ENCODE measurements around the gene FOXF2.

Gene FOXF2

GRCh38 chr6:1378065-1379016, 11.0 kb upstream of the FOXF2 start:
- no peak for DNase-seq (ENCODE audit: low read depth in 2 of 2)

- no peak for DNase-seq (ENCODE audit: low read depth in 2 of 2)
These were observed 10.2 kb upstream of the FOXF2 start for GRCh38 chr6:1379017-1379787.

- no peak for DNase-seq (ENCODE audit: low read depth in 2 of 2)
These were observed 9.6 kb upstream of the FOXF2 start for GRCh38 chr6:1379788-1380147.

GRCh38 chr6:1380625-1381427, 8.6 kb upstream of the FOXF2 start:
- DNase-seq (ENCODE audit: low read depth in 2 of 2) = no peak

GRCh38 chr6:1381481-1382330, 7.7 kb upstream of the FOXF2 start:
- DNase-seq (ENCODE audit: low read depth in 2 of 2) = no peak

- no peak for DNase-seq (ENCODE audit: low read depth in 2 of 2)
These were observed 7.0 kb upstream of the FOXF2 start for GRCh38 chr6:1382331-1382882.

GRCh38 chr6:1382883-1383728, 6.3 kb upstream of the FOXF2 start:
- no peak for DNase-seq (ENCODE audit: low read depth in 2 of 2)

- no peak for DNase-seq (ENCODE audit: low read depth in 2 of 2)
These were observed 5.4 kb upstream of the FOXF2 start for GRCh38 chr6:1383729-1384548.

GRCh38 chr6:1384549-1385128, 4.7 kb upstream of the FOXF2 start:
- DNase-seq (ENCODE audit: low read depth in 2 of 2) = no peak

- no peak for DNase-seq (ENCODE audit: low read depth in 2 of 2)
These were observed 4.0 kb upstream of the FOXF2 start for GRCh38 chr6:1385129-1386037.

- no peak for DNase-seq (ENCODE audit: low read depth in 2 of 2)
These were observed 3.2 kb upstream of the FOXF2 start for GRCh38 chr6:1386038-1386709.

GRCh38 chr6:1387538-1387875, 1.9 kb upstream of the FOXF2 start:
- DNase-seq (ENCODE audit: low read depth in 2 of 2) = no peak

- no peak for DNase-seq (ENCODE audit: low read depth in 2 of 2)
These were observed 1.3 kb upstream of the FOXF2 start for GRCh38 chr6:1387876-1388629.

GRCh38 chr6:1388630-1389368, 577 bp upstream of the FOXF2 start:
- no peak for DNase-seq (ENCODE audit: low read depth in 2 of 2)

GRCh38 chr6:1390133-1390945, 963 bp downstream of the FOXF2 start:
- peak in 1 of 2 experiments; percentile 8 for DNase-seq (ENCODE audit: low read depth in 2 of 2)

Measured in fibroblast of skin of left biceps (primary cell).